GM21381 (cell line): ENCODE data around the gene NOS1AP.

Source experiments
- ATAC-seq: cut with Tn5 transposase; IDR thresholded peaks from one replicate; pipeline ENCODE4 v1.9.1; 2021; ENCODE audit warnings: mild to moderate bottlenecking, moderate library complexity; ENCODE audit not compliant: unreplicated experiment

Gene NOS1AP

DNA sequence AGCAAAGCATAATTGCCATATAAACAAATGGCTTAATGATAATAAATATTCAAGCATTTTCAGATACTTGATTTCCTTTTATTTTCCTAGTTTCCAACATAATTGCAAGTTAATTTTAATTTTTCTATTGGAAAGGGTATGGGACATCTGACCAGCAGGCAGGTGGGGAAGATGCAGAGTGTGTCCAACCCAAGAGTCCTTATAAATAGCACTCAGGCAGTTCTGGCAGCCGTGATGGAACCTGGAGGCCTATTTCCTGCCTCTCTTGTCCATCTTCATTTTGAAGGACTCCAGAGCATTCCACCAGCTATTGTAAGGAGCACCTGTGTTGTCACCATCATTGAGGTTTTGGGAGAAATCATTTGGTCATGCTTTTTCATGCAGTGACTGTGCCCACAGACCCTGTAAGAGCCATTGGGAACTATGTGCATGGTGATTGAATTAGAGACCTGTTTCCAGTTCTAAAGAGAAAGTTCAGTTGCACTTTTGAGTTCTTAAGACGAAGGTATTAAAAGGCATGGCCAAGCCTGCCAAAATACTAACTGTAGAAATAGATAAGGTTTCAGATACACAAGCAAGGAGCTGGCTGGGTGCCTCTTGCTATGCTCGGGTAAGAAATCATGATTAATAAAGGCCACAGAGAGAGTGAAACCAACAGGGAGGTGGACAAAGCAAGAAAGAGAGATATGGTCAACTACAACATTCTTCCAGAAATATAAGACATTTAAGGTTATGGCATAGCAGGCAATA, 214.9 kb downstream of the NOS1AP start:
- no peak for ATAC-seq

GRCh38 chr1:162285149-162285561, 215.7 kb downstream of the NOS1AP start:
- no peak for ATAC-seq

DNA sequence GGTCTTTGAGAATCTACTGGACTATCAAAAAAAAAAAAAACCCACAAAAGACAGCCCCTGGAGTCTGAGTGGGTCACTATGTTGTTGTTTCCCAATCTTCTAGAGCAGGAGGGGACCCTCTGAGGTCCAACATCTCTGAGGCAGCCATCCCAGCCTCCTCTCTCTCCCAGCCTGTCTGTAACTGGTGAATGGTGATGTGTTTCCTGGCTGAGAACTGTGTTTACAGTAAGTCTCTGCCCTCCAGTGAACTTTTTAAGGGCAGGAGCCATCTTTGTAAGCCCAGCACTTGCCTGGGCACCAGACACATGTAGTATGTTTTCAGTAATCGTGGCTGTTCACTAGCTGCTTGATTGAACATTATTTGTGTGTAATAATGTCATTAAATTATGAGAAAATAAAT, 221.5 kb downstream of the NOS1AP start:
- no peak for ATAC-seq

DNA sequence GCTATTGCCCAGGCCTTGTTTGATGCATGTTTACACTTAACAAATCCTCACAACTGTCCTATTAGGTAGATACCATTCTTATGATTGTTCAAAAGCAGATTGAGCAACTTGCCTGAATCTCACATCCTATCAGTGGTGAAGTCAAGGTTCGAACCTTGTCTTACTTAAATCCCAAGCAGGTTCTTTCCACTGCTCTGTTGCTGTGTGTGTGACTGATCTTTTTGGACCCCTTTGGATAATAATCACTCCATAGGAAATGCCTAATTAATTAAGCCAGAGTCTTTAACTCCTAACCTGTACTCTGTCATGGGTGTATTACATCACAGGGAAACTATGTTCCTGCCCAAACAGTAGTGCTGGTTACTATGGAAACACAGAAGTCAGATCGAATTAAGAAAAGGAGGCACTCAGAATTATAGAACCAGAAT, 222.9 kb downstream of the NOS1AP start:
- no peak for ATAC-seq

- ATAC-seq, result no peak
These were observed 223.7 kb downstream of the NOS1AP start for GRCh38 chr1:162293073-162293692.

- ATAC-seq, result no peak
These were observed 224.5 kb downstream of the NOS1AP start for GRCh38 chr1:162294015-162294414.

DNA sequence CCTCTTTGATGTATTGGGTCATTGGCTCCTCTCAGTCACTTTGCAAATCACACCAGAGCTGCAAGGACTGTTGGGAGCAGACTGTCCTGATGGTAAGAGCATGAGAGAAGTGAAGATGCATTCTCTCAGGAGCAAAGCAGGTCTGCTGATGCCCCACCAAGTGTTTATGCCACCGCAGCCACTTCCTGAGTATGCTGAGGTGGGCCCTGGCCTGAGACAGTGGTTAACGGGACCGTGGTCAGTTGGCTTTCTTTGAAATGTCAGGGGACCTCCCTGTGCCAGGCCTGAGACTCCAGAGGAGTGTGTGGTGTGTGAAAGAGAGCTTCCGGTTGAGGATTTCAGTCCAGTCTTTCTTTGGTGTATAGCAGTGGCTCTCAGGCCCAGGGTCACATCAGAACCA, 227.7 kb downstream of the NOS1AP start:
- ATAC-seq, result no peak

DNA sequence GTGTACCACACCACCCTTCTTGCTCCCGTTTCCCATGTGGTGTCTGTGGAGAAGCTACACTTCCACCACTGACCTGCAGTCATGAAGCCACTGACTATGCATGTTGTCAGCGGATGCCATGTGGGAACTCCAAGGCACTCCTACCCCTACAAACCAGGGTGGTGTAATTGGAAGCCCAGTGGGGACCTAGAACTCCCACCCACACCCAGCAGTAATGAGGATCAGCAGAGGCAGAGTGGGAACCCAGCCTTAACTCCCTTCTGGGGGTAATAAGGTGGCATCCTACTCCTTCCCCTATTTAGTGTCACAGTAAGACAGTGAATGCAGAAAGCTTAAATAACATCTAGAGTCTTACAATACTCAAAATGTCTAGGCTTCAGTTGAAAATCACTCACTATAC, 228.8 kb downstream of the NOS1AP start:
- no peak for ATAC-seq

- no peak for ATAC-seq
These were observed 229.5 kb downstream of the NOS1AP start for GRCh38 chr1:162299018-162299417.

- ATAC-seq, result no peak
These were observed 230.8 kb downstream of the NOS1AP start for GRCh38 chr1:162300057-162300917.

DNA sequence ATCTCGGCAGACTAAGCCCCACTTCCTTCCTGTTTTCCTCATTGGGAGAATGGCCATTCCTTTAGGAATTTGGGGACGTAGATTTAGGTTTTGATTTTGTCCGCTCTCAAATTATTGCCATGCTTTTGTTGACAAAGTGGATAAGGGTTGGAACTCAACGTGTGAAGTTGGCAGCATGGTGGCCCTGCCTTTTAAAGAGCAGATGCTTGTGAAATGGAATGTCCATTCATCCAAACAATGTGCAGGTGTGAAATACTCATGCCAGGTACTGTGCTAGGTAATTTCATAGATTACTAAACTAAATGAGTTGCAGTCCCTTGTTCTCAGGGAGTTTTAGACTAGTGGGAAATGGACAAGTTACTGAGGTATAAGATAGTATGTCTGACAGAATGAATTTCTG, 232.2 kb downstream of the NOS1AP start:
- no peak for ATAC-seq

DNA sequence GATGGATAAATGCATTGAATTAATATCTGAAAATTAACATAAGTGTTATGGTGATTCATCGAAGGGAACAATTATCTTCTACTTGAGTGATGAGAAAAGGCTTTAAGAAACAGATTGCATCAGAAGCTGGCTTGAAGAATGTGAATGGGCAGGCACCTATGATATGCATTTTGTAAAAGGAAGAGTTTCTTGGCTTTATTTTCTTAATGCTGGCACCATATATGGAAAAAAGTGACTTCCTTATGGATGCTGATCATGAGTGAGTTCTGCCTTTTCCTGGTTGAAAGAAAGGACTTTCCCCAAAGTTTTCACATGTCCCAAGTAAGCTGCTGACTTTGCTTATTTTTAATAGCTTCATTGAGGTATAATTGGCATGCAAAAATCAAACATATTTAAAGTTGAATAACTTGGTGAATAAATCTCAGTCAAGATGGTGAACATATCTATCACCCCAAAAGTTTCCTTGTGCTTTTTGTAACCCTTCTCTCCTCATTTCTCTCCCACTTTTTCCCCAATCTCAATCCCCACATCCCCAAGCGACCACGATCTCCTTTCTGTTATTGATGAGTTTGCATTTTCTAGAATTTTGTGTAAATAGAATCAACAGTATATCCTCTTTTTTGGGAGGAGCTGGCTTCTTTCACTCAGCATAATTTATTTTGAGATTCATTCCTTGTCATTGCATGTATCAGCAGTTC, 233.0 kb downstream of the NOS1AP start:
- no peak for ATAC-seq

DNA sequence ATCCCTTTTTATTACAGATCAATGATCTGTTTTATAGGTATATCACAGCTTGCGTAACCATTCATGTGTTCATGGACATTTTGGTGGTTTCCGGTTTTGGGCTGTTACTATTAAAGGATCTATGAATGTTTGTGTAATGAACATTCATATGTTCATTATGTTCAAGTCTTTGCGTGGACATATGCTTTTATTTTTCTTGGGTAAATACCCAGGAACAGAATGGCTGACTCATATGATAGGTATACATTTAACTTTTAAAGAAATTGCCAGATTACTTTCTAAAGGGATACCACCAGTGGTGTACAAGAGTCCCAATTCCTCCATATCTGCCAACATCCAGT, 233.5 kb downstream of the NOS1AP start:
- ATAC-seq, result no peak

DNA sequence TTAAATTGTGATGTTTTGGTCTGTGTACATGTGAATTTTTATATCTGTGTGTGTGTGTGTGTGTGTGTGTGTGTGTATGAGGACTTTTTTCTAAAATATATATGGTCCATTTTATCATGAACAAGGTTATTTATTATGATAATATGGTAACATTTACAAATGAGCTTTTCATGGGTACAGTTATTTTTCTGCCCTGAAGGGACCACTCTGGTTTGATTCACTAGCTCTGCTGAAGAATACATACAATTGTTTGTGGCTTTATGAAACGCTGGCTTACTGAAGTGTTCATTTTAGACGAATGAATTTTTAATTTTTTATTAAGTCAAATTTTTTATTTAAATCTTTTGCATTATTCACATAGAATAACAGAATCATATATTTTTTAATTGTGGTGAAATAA, 235.2 kb downstream of the NOS1AP start:
- no peak for ATAC-seq

- ATAC-seq, result no peak
These were observed 236.5 kb downstream of the NOS1AP start for GRCh38 chr1:162305969-162306368.

DNA sequence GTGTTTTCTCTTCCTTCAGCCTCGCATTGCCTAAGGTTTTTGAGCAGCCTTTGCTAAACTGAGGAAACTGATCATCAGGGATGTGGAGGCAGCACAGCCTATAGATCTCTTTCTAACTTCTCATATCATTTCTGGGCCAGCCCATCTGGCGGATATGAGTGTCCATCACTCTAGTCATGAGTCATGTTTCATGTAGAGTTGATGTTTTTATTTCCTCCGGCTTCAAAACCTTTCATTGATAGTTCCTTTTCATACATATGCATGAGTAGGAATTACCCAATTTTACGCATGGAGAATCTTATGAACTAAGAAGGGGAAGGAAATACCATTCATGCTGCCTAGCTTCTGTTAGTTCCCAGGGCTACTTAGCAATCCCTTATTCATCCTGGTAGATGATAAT, 240.8 kb downstream of the NOS1AP start:
- no peak for ATAC-seq

- ATAC-seq, result no peak
These were observed 244.7 kb downstream of the NOS1AP start for GRCh38 chr1:162314206-162314605.

GRCh38 chr1:162315673-162316072, 246.2 kb downstream of the NOS1AP start:
- ATAC-seq, result no peak

- ATAC-seq, result no peak
These were observed 246.7 kb downstream of the NOS1AP start for GRCh38 chr1:162316187-162316586.

DNA sequence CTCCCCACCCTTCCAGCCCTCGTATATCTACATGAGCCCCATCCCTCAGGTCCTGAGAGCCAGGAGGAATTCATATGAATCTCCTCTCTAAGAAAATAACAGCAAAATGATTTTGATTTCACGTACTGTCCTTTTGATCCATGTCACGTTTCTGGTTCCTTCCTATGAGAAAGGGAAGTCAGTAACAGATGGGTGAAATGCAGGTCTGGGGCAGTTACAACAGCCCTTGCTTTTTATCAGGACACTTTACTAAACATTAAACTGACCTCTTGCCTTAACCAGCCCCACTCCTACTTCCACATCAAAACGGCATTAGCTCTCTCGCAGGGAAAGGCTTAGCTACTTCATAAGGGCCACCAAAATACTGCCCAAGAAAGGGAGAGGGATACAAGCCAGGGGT, 248.1 kb downstream of the NOS1AP start:
- ATAC-seq, result no peak

DNA sequence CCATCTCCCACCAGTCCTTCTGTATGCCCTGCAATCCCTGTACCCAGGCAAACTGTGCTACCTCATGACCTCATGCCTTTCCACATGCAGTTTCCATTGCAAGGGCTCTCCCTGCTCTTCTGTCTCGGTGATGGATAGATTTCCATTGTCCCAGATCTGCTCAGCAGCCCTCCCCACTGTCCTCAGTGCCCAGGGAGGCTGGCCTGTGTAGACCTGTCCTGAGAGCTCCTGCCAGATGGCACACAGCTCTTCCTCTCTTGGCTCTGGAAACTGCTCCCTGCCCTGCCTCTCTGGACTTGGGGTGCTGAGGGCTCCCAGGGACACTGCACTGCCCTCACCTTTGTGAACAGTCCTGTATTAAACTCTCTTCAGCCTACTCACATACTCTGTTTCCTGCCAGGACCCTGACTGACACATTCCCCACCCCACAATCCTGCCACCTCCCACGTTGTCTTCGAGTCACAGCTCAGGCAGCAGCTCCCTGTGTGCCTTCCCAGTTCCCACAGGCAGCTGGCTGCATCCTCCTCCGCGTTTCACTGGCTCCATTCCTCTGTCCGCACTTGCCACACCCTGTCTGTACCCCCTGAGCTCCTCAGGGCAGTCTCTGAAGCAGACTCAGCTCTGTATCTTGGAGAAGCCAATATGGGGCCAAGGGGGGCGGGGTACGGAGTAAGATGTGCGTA, 250.1 kb downstream of the NOS1AP start:
- ATAC-seq, result no peak
